ENCODE measurements around the gene NKX2-2. TPM values are rescaled to one million over a fixed set of nuclear protein-coding genes. Genes with fewer than 3 reads are reported as not detected.

NKX2-2 gene
- total RNA-seq, 1 experiment from 2014 or later, result 3.1 TPM

- DNase-seq, result no peak
- Histone ChIP-seq H3K36me3 (no peaks in the 10 kb centered on the region), H3K9me3 (no peaks in the 10 kb centered on the region), H3K4me3 (no peak overlapping the region), H3K27me3 (peaks cover 11% of the 10 kb centered on the region)
Measured at GRCh38 chr20:21526776-21527175, 12.9 kb upstream of the NKX2-2 start.

- DNase-seq, result no peak
- Histone ChIP-seq H3K36me3 (no peaks in the 10 kb centered on the region), H3K4me3 (no peak overlapping the region), H3K27me3 (peaks cover 14% of the 10 kb centered on the region), H3K9me3 (no peaks in the 10 kb centered on the region)
Measured at GRCh38 chr20:21523895-21524294, 10.0 kb upstream of the NKX2-2 start.

DNA sequence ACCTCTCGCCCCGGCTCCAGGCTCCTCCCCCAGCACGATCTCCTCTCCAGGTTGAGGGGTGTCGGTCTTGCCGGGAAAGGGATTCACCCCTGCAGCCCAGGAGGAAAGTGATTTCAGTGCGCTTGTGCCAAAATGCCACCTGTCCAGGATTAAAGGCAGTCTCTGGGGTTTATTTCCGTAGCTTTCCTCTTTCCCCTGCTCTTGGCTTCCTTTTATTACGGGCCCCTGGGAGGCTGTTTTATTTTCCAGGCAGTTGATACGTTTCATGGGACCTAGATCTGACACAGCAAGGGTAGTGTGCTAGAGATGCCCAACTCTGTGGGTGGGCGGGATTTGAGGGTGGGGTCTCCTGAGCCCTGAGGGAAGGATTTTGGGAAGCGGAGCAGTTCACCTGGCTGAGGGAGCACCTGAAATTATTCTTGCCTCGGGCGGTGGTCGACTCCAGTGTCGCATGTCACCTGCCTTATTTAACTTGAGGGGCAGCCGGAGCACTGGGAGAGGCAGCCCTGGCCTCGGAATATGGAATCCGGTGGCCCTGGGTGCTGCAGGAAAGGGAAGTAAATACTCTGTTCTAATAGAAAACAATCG lies 9.5 kb upstream of the NKX2-2 start:
- peaks cover 14% of the 10 kb centered on the region for H3K27me3 ChIP-seq
- H3K36me3 ChIP-seq, result no peaks in the 10 kb centered on the region
- H3K9me3 ChIP-seq, result no peaks in the 10 kb centered on the region
- DNase-seq, result no peak
- no peak overlapping the region for H3K4me3 ChIP-seq

DNA sequence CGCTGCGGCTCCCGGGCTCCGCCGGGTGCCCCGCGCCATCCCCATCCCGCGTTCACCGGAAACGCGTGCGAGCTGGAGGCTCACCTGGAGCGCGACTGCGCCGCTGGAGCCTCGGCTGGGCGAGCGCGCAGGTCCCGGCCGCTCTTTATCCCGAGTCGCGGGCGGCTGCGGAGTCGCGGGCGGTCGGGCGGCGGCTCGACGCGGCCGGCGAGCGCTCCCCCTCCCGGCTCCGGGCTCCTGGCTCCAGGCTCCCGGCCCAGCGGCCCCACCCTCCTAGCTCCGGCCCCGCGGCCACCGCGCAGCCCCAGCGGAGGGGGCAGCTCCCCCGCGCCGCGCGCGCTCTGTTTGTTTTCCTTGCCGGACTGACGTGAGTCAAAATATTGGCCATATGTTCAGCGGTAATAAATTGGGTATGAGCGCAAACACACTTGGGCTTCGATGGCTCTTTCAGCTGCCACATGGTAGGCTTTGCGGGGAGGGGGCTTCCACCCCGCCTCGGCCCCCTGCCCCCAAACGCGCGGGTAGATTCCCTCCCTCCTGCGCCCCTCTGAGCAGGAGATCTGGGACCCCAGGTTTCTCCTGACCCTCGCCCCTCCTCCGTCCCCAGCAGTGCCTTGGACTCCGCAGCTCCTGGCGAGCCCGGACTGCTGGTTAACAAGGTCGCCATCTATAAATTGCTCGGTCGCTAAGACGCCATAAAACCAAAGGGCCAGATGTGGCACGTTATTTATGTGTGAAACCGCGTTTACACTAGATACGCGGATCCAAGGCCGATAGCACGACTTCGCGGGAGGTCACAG lies 8.8 kb upstream of the NKX2-2 start:
- H3K27me3 ChIP-seq, result peaks cover 14% of the 10 kb centered on the region
- no peaks in the 10 kb centered on the region for H3K9me3 ChIP-seq
- peak; percentile 34 for DNase-seq
- H3K36me3 ChIP-seq, result no peaks in the 10 kb centered on the region
- H3K4me3 ChIP-seq, result peak overlapping the region; percentile 20; the same call in 1 of the 2 replicates

DNA sequence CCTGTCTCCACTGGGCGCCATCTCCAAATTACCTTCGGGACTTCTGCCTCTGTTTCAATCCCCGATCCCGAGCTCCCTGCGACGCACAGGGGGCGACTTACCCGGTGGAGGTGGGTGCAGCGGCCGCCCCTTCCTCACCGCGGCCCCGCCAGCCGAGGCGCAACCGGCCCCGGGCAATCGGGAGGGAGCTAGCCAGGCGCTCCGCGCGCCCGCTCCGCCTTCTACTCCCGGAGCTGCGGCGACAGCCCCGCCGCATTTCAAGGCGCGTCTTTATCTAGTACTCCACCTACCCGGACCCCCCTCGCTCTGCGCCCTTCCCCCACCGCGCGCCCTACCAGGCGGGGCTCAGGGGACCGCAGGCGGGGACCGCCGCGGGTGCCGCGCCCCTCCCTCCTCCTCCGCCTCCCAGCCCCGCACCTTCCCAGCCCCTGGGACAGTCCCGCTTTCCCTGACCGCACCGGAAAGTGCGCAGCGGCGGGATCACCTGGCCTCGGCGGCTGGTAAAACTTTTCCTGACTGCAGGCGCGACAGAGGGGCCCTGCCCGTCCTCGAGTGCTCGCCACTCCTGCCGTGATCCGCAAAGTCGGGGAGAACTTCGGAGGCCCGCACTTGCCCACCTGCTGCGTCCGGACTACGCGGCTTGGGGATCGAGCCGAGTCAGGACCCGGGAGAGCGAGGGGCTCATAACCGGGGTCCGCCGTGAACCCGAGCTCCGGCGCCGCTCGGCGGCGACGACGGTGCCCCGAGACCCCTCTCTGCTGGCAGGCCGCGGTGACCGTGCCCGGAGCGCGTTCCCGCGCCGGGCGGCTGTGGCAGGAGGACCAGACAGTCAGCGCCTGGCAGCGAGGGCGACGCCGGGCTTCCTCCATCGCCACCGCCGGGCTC lies 8.0 kb upstream of the NKX2-2 start:
- H3K9me3 ChIP-seq, result no peaks in the 10 kb centered on the region
- peaks cover 14% of the 10 kb centered on the region for H3K27me3 ChIP-seq
- peak overlapping the region; percentile 20 for H3K4me3 ChIP-seq
- H3K36me3 ChIP-seq, result no peaks in the 10 kb centered on the region
- no peak for DNase-seq

GRCh38 chr20:21520702-21521595 lies 7.1 kb upstream of the NKX2-2 start:
- H3K4me3 ChIP-seq, result no peak overlapping the region
- DNase-seq, result no peak
- no peaks in the 10 kb centered on the region for H3K36me3 ChIP-seq
- peaks cover 14% of the 10 kb centered on the region for H3K27me3 ChIP-seq
- H3K9me3 ChIP-seq, result no peaks in the 10 kb centered on the region

DNA sequence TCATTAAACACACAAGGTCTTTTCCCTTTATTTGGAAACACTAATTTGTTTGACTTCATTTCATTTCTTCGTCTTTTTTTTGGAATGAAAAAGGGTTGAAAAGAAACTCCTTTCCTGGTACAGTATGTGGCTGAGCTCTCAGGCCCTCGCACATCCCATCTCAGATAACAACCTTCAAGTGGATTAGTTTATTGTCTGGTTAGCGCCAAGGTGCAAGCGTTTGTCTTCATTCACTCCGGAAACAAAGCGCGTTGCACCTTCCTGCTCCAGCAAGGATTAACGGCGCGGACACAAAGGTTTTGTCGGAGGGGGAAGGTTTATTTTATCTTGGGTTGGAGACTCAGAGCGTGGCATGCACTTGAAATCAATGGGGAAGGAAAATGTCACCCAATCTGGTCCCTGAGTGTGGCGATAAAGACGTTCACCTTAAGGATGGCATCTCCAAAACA lies 5.3 kb upstream of the NKX2-2 start:
- DNase-seq, result no peak
- no peak overlapping the region for H3K4me3 ChIP-seq
- peaks cover 14% of the 10 kb centered on the region for H3K27me3 ChIP-seq
- H3K36me3 ChIP-seq, result no peaks in the 10 kb centered on the region
- no peaks in the 10 kb centered on the region for H3K9me3 ChIP-seq

GRCh38 chr20:21518292-21518991 lies 4.6 kb upstream of the NKX2-2 start:
- peaks cover 14% of the 10 kb centered on the region for H3K27me3 ChIP-seq
- no peak for DNase-seq

GRCh38 chr20:21517566-21518277 lies 3.9 kb upstream of the NKX2-2 start:
- H3K27me3 ChIP-seq, result peaks cover 9% of the 10 kb centered on the region
- no peaks in the 10 kb centered on the region for H3K36me3 ChIP-seq
- no peak overlapping the region for H3K4me3 ChIP-seq
- no peaks in the 10 kb centered on the region for H3K9me3 ChIP-seq
- DNase-seq, result no peak

More at GRCh38 chr20:21518292-21518991, 4.6 kb upstream of the NKX2-2 start:
- no peaks in the 10 kb centered on the region for H3K36me3 ChIP-seq
- H3K4me3 ChIP-seq, result no peak overlapping the region
- H3K9me3 ChIP-seq, result no peaks in the 10 kb centered on the region

DNA sequence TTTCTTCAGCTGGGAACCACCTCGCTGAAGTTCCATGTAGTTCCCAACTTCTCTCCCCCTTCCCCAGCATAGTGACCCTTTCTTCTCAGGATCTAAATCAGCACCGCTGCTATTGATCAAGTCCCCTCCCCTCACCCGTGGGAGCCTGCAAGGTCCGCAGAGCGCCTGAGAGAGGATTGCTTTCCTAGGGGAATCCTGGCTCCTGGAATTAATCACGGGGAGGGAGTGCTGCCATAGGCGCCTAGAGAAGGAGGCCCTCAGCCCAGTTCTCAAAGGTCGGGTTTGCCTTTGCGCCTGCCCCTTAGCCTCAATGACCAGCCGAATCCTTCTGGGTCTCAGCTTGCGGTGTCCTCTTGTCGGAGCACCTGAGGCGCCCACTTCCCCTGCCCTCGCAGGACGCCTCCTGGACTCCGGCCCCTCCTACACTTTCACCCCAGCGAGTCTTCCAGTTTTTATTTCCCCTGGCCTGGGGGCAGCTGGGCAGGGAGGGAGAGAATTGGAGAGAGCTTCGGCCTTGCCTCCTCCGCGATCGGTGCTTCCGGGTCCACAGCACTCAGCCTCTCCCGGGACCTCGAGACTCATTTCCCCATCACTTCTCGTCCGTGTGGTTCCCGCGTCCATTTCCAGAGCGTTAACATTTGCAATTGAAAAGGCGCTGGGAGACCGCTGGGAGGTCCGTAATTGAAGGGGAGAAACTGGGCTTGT lies 3.1 kb upstream of the NKX2-2 start:
- Histone ChIP-seq H3K36me3 (no peaks in the 10 kb centered on the region), H3K4me3 (no peak overlapping the region), H3K27me3 (peaks cover 5% of the 10 kb centered on the region), H3K9me3 (no peaks in the 10 kb centered on the region)
- no peak for DNase-seq

DNA sequence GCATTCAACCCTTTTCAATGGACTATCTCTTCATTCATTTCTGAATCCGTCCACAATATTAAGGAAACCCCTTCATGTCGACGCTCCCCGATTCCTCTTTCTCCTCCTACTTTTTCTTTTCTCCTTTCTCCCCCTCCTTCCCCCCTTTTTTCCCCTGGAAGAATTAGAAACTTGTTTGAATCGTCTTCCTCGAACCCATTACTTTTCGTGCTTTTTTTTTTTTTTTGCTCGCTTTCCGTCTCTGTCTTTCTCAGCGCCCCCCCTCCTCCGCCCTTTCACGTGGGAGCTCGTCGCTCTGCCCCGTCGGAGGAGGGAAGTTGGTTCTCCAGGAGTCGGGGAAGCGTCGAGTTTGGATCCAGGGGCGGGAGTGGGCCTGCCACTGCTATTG lies 2.3 kb upstream of the NKX2-2 start:
- H3K36me3 ChIP-seq, result no peaks in the 10 kb centered on the region
- H3K27me3 ChIP-seq, result no peaks in the 10 kb centered on the region
- no peak overlapping the region for H3K4me3 ChIP-seq
- DNase-seq, result no peak
- no peaks in the 10 kb centered on the region for H3K9me3 ChIP-seq

- no peaks in the 10 kb centered on the region for H3K27me3 ChIP-seq
- H3K36me3 ChIP-seq, result no peaks in the 10 kb centered on the region
- H3K4me3 ChIP-seq, result no peak overlapping the region
- no peak for DNase-seq
- H3K9me3 ChIP-seq, result no peaks in the 10 kb centered on the region
Measured at GRCh38 chr20:21515300-21516179, 1.7 kb upstream of the NKX2-2 start.

GRCh38 chr20:21514553-21515251 lies 838 bp upstream of the NKX2-2 start:
- Histone ChIP-seq H3K27me3 (no peaks in the 10 kb centered on the region), H3K4me3 (peak overlapping the region; percentile 59), H3K36me3 (no peaks in the 10 kb centered on the region)

More at GRCh38 chr20:21514553-21515251, 838 bp upstream of the NKX2-2 start:
- no peaks in the 10 kb centered on the region for H3K9me3 ChIP-seq
- DNase-seq, result peak; percentile 28
